Fibroblast of the aortic adventitia (primary cell): ENCODE measurements around the gene SUGP2. TPM values are rescaled to one million over a fixed set of nuclear protein-coding genes. Genes with fewer than 3 reads are reported as not detected.

ENCODE experiments used
- DNase-seq: peaks from one replicate; pipeline ENCODE4 v3.0.0-alpha.2; 2010; ENCODE audit warnings: low read depth
- H3K4me3 ChIP-seq: 2 replicates; pipeline ENCODE4 v1.5.1; 2011; ENCODE audit warnings: low read depth, mild to moderate bottlenecking, control low read depth, low read length, moderate library complexity
- total RNA-seq: library from RNA; depleted of rRNA; stranded (reverse); fragments of >200 nt; gene quantifications from 2 replicates; pipeline ENCODE4 v1.2.3, GENCODE V29; 2012; ENCODE audit warnings: low replicate concordance
- TF ChIP-seq, protein P1 (sequence below): IDR thresholded peaks from 2 replicates; pipeline ENCODE4 v1.5.1; 2011; ENCODE audit warnings: mild to moderate bottlenecking, low read length, control low read depth, inconsistent platforms; ENCODE audit not compliant: insufficient read depth

SUGP2 gene
- total RNA-seq, 1 donor: 35.3 TPM

DNA sequence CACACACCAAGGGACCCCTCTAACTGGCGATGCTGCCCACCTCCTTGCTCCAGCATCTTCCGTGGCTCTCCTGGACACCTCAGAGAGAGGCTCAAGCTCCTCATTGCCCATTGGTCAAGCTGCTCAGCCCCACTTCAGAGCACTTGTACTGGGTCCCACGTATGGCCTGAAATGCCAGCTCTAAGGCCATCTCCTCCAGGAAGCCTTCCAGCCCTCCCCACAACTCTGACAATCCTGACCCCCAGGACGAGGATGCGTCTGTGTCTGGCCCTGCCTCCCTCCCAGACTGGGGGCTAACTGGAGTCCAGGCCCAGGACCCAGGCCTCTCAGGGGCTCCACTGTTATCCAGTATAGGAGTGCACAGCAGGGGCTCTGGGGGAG lies 84.4 kb downstream of the SUGP2 start:
- no peak for DNase-seq
- TF ChIP-seq, protein P1, sequence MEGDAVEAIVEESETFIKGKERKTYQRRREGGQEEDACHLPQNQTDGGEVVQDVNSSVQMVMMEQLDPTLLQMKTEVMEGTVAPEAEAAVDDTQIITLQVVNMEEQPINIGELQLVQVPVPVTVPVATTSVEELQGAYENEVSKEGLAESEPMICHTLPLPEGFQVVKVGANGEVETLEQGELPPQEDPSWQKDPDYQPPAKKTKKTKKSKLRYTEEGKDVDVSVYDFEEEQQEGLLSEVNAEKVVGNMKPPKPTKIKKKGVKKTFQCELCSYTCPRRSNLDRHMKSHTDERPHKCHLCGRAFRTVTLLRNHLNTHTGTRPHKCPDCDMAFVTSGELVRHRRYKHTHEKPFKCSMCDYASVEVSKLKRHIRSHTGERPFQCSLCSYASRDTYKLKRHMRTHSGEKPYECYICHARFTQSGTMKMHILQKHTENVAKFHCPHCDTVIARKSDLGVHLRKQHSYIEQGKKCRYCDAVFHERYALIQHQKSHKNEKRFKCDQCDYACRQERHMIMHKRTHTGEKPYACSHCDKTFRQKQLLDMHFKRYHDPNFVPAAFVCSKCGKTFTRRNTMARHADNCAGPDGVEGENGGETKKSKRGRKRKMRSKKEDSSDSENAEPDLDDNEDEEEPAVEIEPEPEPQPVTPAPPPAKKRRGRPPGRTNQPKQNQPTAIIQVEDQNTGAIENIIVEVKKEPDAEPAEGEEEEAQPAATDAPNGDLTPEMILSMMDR: no peak

DNA sequence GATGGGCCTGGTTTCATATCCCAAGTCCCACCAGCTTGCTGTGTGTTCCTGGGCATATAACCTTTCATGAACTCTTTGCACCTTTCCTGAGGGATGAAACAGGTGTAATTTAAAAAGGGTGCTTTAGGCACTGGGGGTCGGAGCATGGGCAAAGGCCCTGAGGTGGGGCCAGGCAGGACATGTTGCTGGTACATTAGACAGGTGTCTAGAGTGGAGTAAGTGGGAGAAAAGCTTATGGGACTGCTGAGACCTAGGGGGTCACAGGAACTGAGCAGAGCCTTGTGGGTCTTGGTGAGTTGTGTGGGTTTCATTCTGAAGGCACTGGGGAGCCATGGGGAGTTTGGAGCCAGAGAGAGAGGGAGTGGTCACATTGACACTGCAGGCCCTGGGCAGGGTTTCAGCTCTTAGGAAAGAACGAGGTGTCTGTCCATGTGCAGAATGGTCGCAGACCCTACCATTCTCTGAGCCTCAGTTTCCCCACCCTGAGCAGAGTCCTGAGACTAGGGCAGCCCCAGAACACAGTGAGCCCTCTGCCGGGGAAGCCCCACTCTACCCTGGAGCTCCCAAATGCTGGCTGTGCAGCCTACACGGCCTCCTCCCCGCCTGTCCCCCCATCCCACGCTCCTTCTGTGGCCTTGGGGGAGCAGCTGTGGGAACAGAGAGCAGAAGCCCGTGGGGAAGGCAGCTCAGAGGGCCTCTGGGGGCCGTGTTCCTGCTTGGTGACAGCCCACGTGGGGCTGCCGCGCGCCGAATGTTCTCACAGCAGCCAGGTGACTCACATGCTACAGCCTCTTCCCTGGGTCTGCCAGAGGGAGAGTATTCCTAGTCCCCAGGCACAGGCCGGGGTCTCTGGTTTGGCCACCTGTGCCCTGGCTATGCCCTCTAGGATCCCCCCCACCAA lies 85.0 kb downstream of the SUGP2 start:
- no peak for DNase-seq
- no peak overlapping the region for H3K4me3 ChIP-seq

More for the DNA sequence above, 84.4 kb downstream of the SUGP2 start:
- no peak overlapping the region for H3K4me3 ChIP-seq

DNA sequence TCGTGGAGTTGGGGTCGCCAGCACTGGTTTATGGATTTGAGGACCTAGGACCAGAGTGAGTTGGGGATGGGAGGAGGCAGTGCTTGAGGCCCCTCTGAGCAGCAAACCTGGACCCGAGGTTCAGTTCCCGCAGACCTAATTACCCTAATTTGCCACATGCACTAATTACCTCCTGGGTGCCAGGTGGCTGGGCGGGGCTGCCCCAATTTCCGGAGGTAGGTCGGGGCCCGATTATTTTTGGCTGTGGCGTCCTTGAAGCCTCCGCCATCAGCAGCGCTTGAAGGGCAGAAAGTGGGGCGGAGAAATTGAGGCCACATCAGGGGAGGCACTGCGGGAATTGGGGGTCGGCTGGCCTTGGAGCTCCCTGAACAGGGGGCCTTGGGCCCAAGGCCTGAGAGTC lies 86.4 kb downstream of the SUGP2 start:
- DNase-seq: no peak
- no peak overlapping the region for H3K4me3 ChIP-seq
- TF ChIP-seq, protein P1: no peak

More for the DNA sequence above, 85.0 kb downstream of the SUGP2 start:
- TF ChIP-seq, protein P1: no peak

DNA sequence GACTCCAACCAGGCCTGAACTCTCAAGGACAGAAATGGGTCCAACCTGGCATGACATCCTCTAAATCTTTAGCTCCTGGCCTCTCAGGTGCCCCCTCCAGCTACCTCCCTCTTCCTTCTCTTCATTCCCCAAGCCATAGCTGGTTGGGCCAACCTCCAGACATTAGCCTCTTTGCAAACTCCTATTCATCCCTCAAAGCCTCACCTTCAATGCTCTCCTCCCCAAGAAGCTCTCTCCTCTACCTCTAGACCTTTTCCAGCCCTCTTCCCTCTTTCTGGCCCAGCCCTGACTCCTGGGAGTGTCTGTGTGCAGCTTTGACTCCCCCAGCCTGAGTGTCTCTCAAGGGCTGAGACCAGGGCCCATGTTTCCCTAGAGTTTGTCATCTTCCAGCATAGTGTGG lies 87.0 kb downstream of the SUGP2 start:
- TF ChIP-seq, protein P1: no peak
- DNase-seq: no peak
- H3K4me3 ChIP-seq: no peak overlapping the region

DNA sequence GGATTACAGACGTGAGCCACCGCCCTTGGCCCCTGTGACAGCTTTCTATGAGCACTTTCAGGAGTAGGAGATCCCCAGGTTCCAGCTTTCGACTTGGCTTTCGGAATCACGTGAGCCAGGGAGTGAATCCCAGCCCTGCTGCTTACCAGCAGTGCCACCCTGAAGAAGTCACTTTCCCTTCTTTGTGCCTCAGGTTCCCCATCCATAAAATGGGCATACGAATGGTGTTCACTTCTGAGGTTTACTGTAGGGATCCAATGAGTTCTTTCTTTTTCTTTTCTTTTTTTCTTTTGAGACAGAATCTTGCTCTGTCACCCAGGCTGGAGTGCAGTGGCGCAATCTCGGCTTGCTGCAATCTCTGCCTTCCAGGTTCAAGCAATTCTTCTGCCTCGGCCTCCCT lies 88.0 kb downstream of the SUGP2 start:
- no peak for DNase-seq
- TF ChIP-seq, protein P1: no peak
- no peak overlapping the region for H3K4me3 ChIP-seq

DNA sequence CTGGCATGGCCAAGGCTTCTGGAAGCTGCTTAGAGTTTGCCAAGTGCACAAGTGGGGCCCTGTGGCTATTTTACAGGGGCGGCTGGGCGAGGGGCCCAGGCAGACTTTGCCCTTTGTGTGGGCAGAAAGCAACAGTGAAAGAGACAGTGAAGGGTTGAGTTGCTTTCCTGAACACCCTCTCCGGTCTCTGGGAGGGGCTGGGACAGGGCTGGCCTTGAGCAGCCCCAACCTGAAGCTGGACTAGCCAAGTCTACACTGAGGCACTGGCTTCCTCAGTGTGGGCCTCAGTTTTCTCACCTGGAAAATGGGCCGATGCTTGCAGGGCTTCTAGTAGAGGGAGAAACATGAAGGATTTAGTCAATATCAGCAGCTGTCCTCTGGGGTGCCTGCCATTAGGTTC lies 89.9 kb downstream of the SUGP2 start:
- TF ChIP-seq, protein P1: no peak
- DNase-seq: no peak
- H3K4me3 ChIP-seq: no peak overlapping the region
